A673 (cell line): ENCODE measurements around the gene RAPGEF5. TPM values are rescaled to one million over a fixed set of nuclear protein-coding genes. Genes with fewer than 3 reads are reported as not detected.
A peak's percentile ranks its signal among the peaks of the same experiment; 100 is the strongest.

ENCODE experiments used
- BruUV-seq: library from RNA; stranded (reverse); fragments of 400-500 nt; replicated peaks from 2 replicates; lab custom pipeline; 2021; lab: Mats Ljungman, UMichigan
- CTCF ChIA-PET: fragments of 300-600 bp; sonication (Branson Sonifier 250); formaldehyde crosslinking; loops from one replicate; lab custom pipeline; 2022; ENCODE audit warnings: antibody characterized with exemption; lab: Charles Lee
- POLR2A ChIA-PET: fragments of 300-600 bp; sonication (Branson Sonifier 250); formaldehyde crosslinking; loops from one replicate; lab custom pipeline; 2022; ENCODE audit warnings: antibody characterized with exemption; ENCODE audit not compliant: low non-redundant PET; lab: Charles Lee
- DNase-seq: peaks from one replicate; pipeline ENCODE4 v3.0.0-alpha.2; 2015; ENCODE audit warnings: low spot score
- H3K27ac ChIP-seq: fragments of 200-600 bp; sonication (generic); 2 replicates; pipeline ENCODE4 v1.5.1; 2016; ENCODE audit warnings: mixed run types, low read depth, mild to moderate bottlenecking, mixed read lengths, antibody characterized with exemption, low read length; ENCODE audit not compliant: poor library complexity, severe bottlenecking
- H3K27me3 ChIP-seq: fragments of 200-600 bp; sonication (generic); replicated peaks from 2 replicates; pipeline ENCODE4 v1.6.1; 2017; ENCODE audit warnings: mixed run types, low read depth, mild to moderate bottlenecking, mixed read lengths, antibody characterized with exemption, low read length; ENCODE audit not compliant: insufficient read depth, poor library complexity
- H3K36me3 ChIP-seq: fragments of 200-600 bp; sonication (generic); 2 replicates; pipeline ENCODE4 v1.6.1; 2016; ENCODE audit warnings: mixed run types, mild to moderate bottlenecking, mixed read lengths, antibody characterized with exemption, low read length; ENCODE audit not compliant: insufficient read depth, poor library complexity, severe bottlenecking
- H3K4me1 ChIP-seq: fragments of 200-600 bp; sonication (generic); 2 replicates; pipeline ENCODE4 v1.6.1; 2017; ENCODE audit warnings: mixed run types, mild to moderate bottlenecking, mixed read lengths, antibody characterized with exemption, low read length; ENCODE audit not compliant: insufficient read depth, poor library complexity, severe bottlenecking
- H3K4me3 ChIP-seq: fragments of 200-600 bp; sonication (generic); 2 replicates; pipeline ENCODE4 v1.5.1; 2016; ENCODE audit warnings: low read depth, mixed run types, mild to moderate bottlenecking, mixed read lengths, low read length; ENCODE audit not compliant: poor library complexity, severe bottlenecking
- H3K9me3 ChIP-seq: fragments of 200-600 bp; sonication (generic); 2 replicates; pipeline ENCODE4 v1.6.1; 2016; ENCODE audit warnings: mixed run types, low read depth, mild to moderate bottlenecking, mixed read lengths, antibody characterized with exemption, low read length; ENCODE audit not compliant: poor library complexity, severe bottlenecking
- EZH2 ChIP-seq: fragments of 200-600 bp; sonication (generic); IDR thresholded peaks from 2 replicates; pipeline ENCODE4 v1.6.1; 2017; ENCODE audit warnings: borderline replicate concordance, low read depth, mild to moderate bottlenecking, mixed read lengths, antibody characterized with exemption, low read length; ENCODE audit not compliant: poor library complexity, severe bottlenecking
- intact Hi-C: fragments of 100-400 bp; cut with micrococcal nuclease; formaldehyde crosslinking; loops from one replicate; pipeline ENCODE4 v1.10.0; 2022; ENCODE audit not compliant: unreplicated experiment
- total RNA-seq: library from RNA; stranded (reverse); gene quantifications from 2 replicates; pipeline ENCODE4 v1.2.3, GENCODE V29; 2021
- TF ChIP-seq, protein P1 (sequence below): fragments of 300-800, 200-600 bp; sonication (generic); conservative IDR thresholded peaks from 2 replicates; pipeline ENCODE4 v1.5.1; 2017; ENCODE audit warnings: low read depth, mild to moderate bottlenecking, antibody characterized with exemption, low read length, moderate library complexity, mixed read lengths

Gene RAPGEF5
- total RNA-seq, 1 experiment from 2014 or later, result 10.7 TPM

DNA sequence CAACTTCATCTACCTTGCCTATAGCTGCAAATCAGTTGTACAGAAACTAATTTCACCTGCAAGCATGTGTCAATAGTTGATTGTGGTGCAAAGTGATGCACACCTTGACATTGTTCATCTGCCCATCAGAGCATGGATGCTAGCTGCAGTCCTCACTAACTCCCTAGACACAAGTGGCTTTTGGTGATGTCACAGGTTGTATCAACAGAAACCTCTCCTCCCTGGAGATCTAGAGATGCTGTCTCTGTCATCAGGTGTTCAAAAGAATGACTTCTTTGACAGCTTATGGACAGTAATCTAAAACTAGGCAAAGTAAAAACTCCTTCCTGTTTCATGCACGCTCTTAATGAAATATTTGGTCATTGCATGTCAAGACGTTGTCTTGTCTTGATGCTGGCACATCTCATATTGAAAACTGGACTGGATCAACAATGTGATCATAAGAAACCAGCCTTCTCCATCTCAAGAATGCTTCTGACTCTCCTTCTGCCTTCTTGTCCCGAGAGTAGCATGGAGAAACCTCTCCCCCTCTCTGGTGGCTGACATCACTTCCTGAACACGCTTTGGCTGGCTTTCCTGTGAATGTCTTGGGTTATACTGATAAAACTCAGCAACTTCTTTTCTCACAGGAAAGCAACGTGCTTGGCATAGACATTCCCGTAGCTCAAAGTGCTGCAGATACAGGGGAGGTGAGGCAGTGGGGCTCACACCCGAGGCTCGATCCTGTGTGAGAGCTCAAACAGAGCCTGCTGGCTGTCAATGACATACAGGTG lies 235.1 kb downstream of the RAPGEF5 start:
- DNase-seq, result peak; percentile 67
- Histone ChIP-seq H3K9me3 (no peaks in the 10 kb centered on the region), H3K36me3 (no peaks in the 10 kb centered on the region), H3K27me3 (no peaks in the 10 kb centered on the region), H3K4me1 (peaks cover 73% of the 10 kb centered on the region), H3K27ac (peak overlapping the region; percentile 79), H3K4me3 (no peak overlapping the region)
- BruUV-seq, result no TSS peak
- POLR2A ChIA-PET, result no interaction called here
- TF ChIP-seq, protein P1, sequence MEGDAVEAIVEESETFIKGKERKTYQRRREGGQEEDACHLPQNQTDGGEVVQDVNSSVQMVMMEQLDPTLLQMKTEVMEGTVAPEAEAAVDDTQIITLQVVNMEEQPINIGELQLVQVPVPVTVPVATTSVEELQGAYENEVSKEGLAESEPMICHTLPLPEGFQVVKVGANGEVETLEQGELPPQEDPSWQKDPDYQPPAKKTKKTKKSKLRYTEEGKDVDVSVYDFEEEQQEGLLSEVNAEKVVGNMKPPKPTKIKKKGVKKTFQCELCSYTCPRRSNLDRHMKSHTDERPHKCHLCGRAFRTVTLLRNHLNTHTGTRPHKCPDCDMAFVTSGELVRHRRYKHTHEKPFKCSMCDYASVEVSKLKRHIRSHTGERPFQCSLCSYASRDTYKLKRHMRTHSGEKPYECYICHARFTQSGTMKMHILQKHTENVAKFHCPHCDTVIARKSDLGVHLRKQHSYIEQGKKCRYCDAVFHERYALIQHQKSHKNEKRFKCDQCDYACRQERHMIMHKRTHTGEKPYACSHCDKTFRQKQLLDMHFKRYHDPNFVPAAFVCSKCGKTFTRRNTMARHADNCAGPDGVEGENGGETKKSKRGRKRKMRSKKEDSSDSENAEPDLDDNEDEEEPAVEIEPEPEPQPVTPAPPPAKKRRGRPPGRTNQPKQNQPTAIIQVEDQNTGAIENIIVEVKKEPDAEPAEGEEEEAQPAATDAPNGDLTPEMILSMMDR, result no peak
- no peak for TF ChIP-seq EZH2
- intact Hi-C loops, result no loop called here
- CTCF ChIA-PET, result no interaction called here

- peak; percentile 99 for DNase-seq
- Histone ChIP-seq H3K27me3 (no peaks in the 10 kb centered on the region), H3K4me1 (peaks cover 66% of the 10 kb centered on the region), H3K36me3 (no peaks in the 10 kb centered on the region), H3K27ac (peak overlapping the region; percentile 84), H3K9me3 (no peaks in the 10 kb centered on the region), H3K4me3 (no peak overlapping the region)
- intact Hi-C loops, result no loop called here
- ChIA-PET CTCF (interaction anchor here (0.5 to 0.7 kb wide), 3 partner anchors 8 to 148 kb away, joined by 3 to 4 read pairs (median 3); no protein-coding TSS in a partner anchor), POLR2A (no interaction called here)
- no TSS peak for BruUV-seq
- TF ChIP-seq, protein P1, result no peak
- no peak for TF ChIP-seq EZH2
Observed at GRCh38 chr7:22120391-22121053, 236.4 kb downstream of the RAPGEF5 start.

GRCh38 chr7:22117222-22117621 lies 239.7 kb downstream of the RAPGEF5 start:
- Histone ChIP-seq H3K36me3 (no peaks in the 10 kb centered on the region), H3K27me3 (no peaks in the 10 kb centered on the region), H3K9me3 (no peaks in the 10 kb centered on the region), H3K4me1 (peaks cover 34% of the 10 kb centered on the region), H3K27ac (no peak overlapping the region), H3K4me3 (no peak overlapping the region)
- DNase-seq, result no peak
- CTCF ChIA-PET, result no interaction called here
- BruUV-seq, result no TSS peak
- TF ChIP-seq, protein P1, result no peak
- no peak for TF ChIP-seq EZH2
- POLR2A ChIA-PET, result interaction anchor here (0.7 kb wide), 1 partner anchor 116 kb away, joined by 4 read pairs; no protein-coding TSS in a partner anchor
- intact Hi-C loops, result no loop called here
